ENCODE results near the gene SRSF7. TPM values are rescaled to one million over a fixed set of nuclear protein-coding genes. Genes with fewer than 3 reads are reported as not detected.

Gene SRSF7
- total and polyA plus RNA-seq, 11 donors = 28.1 to 101 (median 43.9) TPM

DNA sequence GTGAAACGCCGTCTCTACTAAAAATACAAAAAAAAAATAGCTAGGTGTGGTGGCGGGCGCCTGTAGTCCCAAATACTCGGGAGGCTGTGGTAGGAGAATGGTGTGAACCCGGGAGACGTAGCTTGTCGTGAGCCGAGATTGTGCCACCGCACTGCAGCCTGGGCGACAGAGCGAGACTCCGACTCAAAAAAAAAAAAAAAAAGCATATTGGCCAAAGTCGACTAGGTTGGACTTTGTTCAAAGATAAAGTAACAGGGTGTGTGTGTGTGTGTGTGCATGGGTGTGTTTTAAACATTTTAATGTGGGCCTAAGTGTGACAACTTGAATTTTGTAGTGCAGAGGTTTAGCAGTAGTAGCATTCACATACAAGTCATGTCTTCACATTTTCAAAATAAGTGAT, 38.5 kb upstream of the SRSF7 start:
- 88 to 98% (median 93%) methylated on average over 14 of the region's 14 CpGs for WGBS, 4 donors
- no peaks in the 10 kb centered on the region for H3K4me1 ChIP-seq
- ATAC-seq (no peak), DNase-seq (no peak)
- H3K36me3 ChIP-seq = no peaks in the 10 kb centered on the region
- intact Hi-C loops (cut with DNase I) = no loop called here
- no peaks in the 10 kb centered on the region for H3K27me3 ChIP-seq
- no peaks in the 10 kb centered on the region for H3K9me3 ChIP-seq
- TF ChIP-seq, protein P1, sequence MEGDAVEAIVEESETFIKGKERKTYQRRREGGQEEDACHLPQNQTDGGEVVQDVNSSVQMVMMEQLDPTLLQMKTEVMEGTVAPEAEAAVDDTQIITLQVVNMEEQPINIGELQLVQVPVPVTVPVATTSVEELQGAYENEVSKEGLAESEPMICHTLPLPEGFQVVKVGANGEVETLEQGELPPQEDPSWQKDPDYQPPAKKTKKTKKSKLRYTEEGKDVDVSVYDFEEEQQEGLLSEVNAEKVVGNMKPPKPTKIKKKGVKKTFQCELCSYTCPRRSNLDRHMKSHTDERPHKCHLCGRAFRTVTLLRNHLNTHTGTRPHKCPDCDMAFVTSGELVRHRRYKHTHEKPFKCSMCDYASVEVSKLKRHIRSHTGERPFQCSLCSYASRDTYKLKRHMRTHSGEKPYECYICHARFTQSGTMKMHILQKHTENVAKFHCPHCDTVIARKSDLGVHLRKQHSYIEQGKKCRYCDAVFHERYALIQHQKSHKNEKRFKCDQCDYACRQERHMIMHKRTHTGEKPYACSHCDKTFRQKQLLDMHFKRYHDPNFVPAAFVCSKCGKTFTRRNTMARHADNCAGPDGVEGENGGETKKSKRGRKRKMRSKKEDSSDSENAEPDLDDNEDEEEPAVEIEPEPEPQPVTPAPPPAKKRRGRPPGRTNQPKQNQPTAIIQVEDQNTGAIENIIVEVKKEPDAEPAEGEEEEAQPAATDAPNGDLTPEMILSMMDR (IDR thresholded peaks at IDR 0.05) = no peak
- no peak for TF ChIP-seq POLR2A (IDR thresholded peaks at IDR 0.05)
- no peak overlapping the region for H3K4me3 ChIP-seq
- H3K27ac ChIP-seq = no peak overlapping the region

DNA sequence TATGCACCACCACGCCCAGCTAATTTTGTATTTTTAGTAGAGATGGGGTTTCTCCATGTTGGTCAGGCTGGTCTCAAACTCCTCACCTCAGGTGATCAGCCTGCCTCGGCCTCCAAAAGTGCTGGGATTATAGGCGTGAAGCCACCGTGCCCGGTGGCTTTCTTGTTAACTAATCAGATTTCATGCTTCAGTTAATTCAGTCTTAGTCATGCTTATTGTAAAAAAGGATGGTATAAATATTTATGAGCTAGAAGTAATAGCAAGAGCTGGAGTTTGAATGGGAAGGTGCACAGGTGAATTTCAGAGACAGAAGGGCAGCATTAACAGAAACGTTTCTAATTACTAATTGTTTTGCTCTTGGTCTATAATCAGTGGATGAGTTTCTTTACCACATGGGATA, 37.1 kb upstream of the SRSF7 start:
- DNase-seq = no peak
- TF ChIP-seq, protein P1 (IDR thresholded peaks at IDR 0.05) = no peak
- TF ChIP-seq POLR2A (IDR thresholded peaks at IDR 0.05) = no peak
- WGBS, 4 donors = 85 to 93% (median 92%) methylated on average over 6 of the region's 6 CpGs
- no peak overlapping the region for H3K4me3 ChIP-seq
- no peak overlapping the region for H3K27ac ChIP-seq
- ATAC-seq = no peak
- H3K27me3 ChIP-seq = no peaks in the 10 kb centered on the region
- intact Hi-C loops (cut with DNase I) = no loop called here
- no peaks in the 10 kb centered on the region for H3K4me1 ChIP-seq
- no peaks in the 10 kb centered on the region for H3K9me3 ChIP-seq
- no peaks in the 10 kb centered on the region for H3K36me3 ChIP-seq

DNA sequence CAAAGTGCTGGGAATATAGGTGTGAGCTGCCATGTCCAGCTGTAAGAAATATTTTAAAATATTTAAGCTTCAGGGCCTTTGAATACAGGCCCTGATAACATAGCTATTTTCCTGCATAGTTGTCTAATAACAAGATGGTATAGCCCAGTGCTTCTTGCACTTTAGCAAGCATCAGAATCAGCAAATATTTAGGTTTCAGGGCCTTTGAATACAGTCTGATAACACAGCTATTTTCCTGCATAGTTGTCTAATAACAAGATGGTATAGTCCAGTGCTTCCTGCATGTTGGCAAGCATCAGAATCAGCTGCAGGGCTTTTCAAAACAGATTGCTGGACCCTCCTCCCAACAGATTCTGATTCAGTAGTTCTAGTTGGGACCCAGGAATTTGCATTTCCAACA, 32.4 kb upstream of the SRSF7 start:
- no peaks in the 10 kb centered on the region for H3K9me3 ChIP-seq
- no peak overlapping the region for H3K4me3 ChIP-seq
- H3K27ac ChIP-seq = no peak overlapping the region
- peaks cover 0 to 7% (median 6%) of the 10 kb centered on the region in 12 donors for H3K4me1 ChIP-seq
- intact Hi-C loops (cut with DNase I) = no loop called here
- peaks cover 0 to 24% (median 17%) of the 10 kb centered on the region in 9 donors for H3K36me3 ChIP-seq
- ATAC-seq (no peak), DNase-seq (no peak)
- no peaks in the 10 kb centered on the region for H3K27me3 ChIP-seq
- TF ChIP-seq, protein P1 (IDR thresholded peaks at IDR 0.05) = no peak
- TF ChIP-seq POLR2A (IDR thresholded peaks at IDR 0.05) = no peak

DNA sequence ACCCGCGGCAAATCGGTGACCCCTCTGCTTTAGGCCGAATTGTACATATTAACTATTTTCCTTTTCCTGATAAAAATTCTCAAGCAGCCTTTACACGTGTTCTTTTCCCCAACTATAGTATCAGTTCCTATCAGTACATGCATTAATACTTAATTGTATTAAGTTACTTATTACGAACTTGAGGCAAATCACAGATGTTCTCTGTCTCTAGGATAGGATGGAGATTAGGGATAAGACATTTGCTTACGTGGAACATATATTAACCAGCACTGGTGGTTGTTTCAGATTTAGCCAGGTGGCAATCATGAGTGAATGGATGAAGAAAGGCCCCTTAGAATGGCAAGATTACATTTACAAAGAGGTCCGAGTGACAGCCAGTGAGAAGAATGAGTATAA, 27.5 kb upstream of the SRSF7 start:
- H3K4me3 ChIP-seq = peak overlapping the region; percentile 42 to 90 (median 68)
- H3K9me3 ChIP-seq = no peaks in the 10 kb centered on the region
- 13 to 22% (median 15%) methylated on average over 8 of the region's 8 CpGs for WGBS, 4 donors
- H3K36me3 ChIP-seq = peaks cover 0 to 24% (median 17%) of the 10 kb centered on the region in 9 donors
- no peak for DNase-seq
- TF ChIP-seq POLR2A (IDR thresholded peaks at IDR 0.05) = no peak
- TF ChIP-seq, protein P1 (IDR thresholded peaks at IDR 0.05) = no peak
- intact Hi-C loops (cut with DNase I) = loop anchor here in 1 of 10 donors (1.0 kb wide), 1 partner anchor 27 kb away; the partner anchor contains the start of gene SRSF7
- H3K27ac ChIP-seq = peak overlapping the region in 7 of 12 donors; percentile 47 to 80 (median 74)
- no peak for ATAC-seq
- no peaks in the 10 kb centered on the region for H3K27me3 ChIP-seq
- peaks cover 0 to 15% (median 7%) of the 10 kb centered on the region in 12 donors for H3K4me1 ChIP-seq
